SU-DHL-6 (cell line): ENCODE data around the gene CCM2.

Source experiments
- H2AFZ ChIP-seq: fragments of 200-600 bp; sonication (generic); 2 replicates; pipeline ENCODE4 v1.6.1; 2014; ENCODE audit warnings: low read depth, mild to moderate bottlenecking, moderate library complexity, mixed read lengths, antibody characterized with exemption, low read length; ENCODE audit not compliant: severe bottlenecking
- H3F3A ChIP-seq: fragments of 200-600 bp; shearing (Covaris generic); 2 replicates; pipeline ENCODE4 v1.6.0; 2016; ENCODE audit warnings: antibody characterized with exemption, mild to moderate bottlenecking; ENCODE audit not compliant: insufficient read depth
- H3K27ac ChIP-seq: fragments of 200-600 bp; sonication (generic); 2 replicates; pipeline ENCODE4 v1.5.1; 2016; ENCODE audit warnings: low read depth, mild to moderate bottlenecking, low read length, moderate library complexity, mixed read lengths
- H3K27me3 ChIP-seq: fragments of 200-600 bp; sonication (generic), shearing (Covaris generic); 2 replicates; pipeline ENCODE4 v1.6.0; 2014; ENCODE audit warnings: mild to moderate bottlenecking, low read length
- H3K36me3 ChIP-seq: fragments of 200-600 bp; sonication (generic); 2 replicates; pipeline ENCODE4 v1.6.1; 2014; ENCODE audit warnings: mild to moderate bottlenecking, low read length, mixed read lengths
- H3K4me2 ChIP-seq: fragments of 300-600, 200-600 bp; shearing (Covaris generic), sonication (generic); 2 replicates; pipeline ENCODE4 v1.6.0; 2014; ENCODE audit warnings: low read length, low read depth, mild to moderate bottlenecking; ENCODE audit not compliant: poor library complexity, severe bottlenecking
- H3K4me3 ChIP-seq: fragments of 200-600 bp; sonication (generic); 2 replicates; pipeline ENCODE4 v1.5.1; 2014; ENCODE audit warnings: antibody characterized with exemption, low read length, mild to moderate bottlenecking, mixed read lengths; ENCODE audit not compliant: insufficient read depth, poor library complexity, severe bottlenecking
- H3K79me2 ChIP-seq: fragments of 200-600 bp; sonication (generic); 2 replicates; pipeline ENCODE4 v1.6.1; 2014; ENCODE audit warnings: mild to moderate bottlenecking, low read length, moderate library complexity; ENCODE audit not compliant: insufficient read depth
- H3K9ac ChIP-seq: fragments of 200-600 bp; sonication (generic); 2 replicates; pipeline ENCODE4 v1.7.0; 2014; ENCODE audit warnings: mild to moderate bottlenecking, low read length
- H3K9me2 ChIP-seq: fragments of 200-600 bp; sonication (generic); replicated peaks from 2 replicates; pipeline ENCODE4 v1.6.1; 2014; ENCODE audit warnings: low read length; ENCODE audit not compliant: insufficient read depth
- H3K9me3 ChIP-seq: fragments of 200-600 bp; sonication (generic); 2 replicates; pipeline ENCODE4 v1.6.1; 2014; ENCODE audit warnings: low read length, mixed read lengths; ENCODE audit not compliant: insufficient read depth
- H4K20me1 ChIP-seq: fragments of 200-600 bp; sonication (generic); 2 replicates; pipeline ENCODE4 v1.6.1; 2014; ENCODE audit warnings: low read depth, mild to moderate bottlenecking, antibody characterized with exemption, low read length, moderate library complexity, mixed read lengths
- EZH2phosphoT487 ChIP-seq: fragments of 200-600 bp; sonication (generic), shearing (Covaris generic); conservative IDR thresholded peaks from 2 replicates; pipeline ENCODE4 v1.6.1; 2018; ENCODE audit warnings: mild to moderate bottlenecking, antibody characterized with exemption, low read length, moderate library complexity, mixed read lengths
- TF ChIP-seq, protein P1 (sequence below): fragments of 200-600 bp; sonication (generic); IDR thresholded peaks from one replicate; pipeline ENCODE4 v1.5.1; 2017; ENCODE audit warnings: antibody characterized with exemption, mild to moderate bottlenecking, low read length, moderate library complexity; ENCODE audit not compliant: insufficient read depth, poor library complexity, severe bottlenecking

Gene CCM2

GRCh38 chr7:45088821-45089340 is 88.9 kb downstream of the CCM2 start, which contains the start of gene NACAD:
Gene NACAD, minus strand, starts transcription at chr7:45088969. Its CDS starts 75 bp downstream, at chr7:45088894.
- H3F3A ChIP-seq: no peaks in the 10 kb centered on the region
- H3K27me3 ChIP-seq: no peaks in the 10 kb centered on the region
- no peak for TF ChIP-seq EZH2phosphoT487
- TF ChIP-seq, protein P1, sequence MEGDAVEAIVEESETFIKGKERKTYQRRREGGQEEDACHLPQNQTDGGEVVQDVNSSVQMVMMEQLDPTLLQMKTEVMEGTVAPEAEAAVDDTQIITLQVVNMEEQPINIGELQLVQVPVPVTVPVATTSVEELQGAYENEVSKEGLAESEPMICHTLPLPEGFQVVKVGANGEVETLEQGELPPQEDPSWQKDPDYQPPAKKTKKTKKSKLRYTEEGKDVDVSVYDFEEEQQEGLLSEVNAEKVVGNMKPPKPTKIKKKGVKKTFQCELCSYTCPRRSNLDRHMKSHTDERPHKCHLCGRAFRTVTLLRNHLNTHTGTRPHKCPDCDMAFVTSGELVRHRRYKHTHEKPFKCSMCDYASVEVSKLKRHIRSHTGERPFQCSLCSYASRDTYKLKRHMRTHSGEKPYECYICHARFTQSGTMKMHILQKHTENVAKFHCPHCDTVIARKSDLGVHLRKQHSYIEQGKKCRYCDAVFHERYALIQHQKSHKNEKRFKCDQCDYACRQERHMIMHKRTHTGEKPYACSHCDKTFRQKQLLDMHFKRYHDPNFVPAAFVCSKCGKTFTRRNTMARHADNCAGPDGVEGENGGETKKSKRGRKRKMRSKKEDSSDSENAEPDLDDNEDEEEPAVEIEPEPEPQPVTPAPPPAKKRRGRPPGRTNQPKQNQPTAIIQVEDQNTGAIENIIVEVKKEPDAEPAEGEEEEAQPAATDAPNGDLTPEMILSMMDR: no peak
- H3K9me2 ChIP-seq: no peaks in the 10 kb centered on the region
- H3K9me3 ChIP-seq: no peaks in the 10 kb centered on the region
- H3K36me3 ChIP-seq: no peaks in the 10 kb centered on the region
- H3K4me3 ChIP-seq: no peak within 1 kb of the TSS
- no peaks in the 10 kb centered on the region for H4K20me1 ChIP-seq
- no peaks in the 10 kb centered on the region for H3K79me2 ChIP-seq
- no peak within 1 kb of the TSS for H3K9ac ChIP-seq
- H2AFZ ChIP-seq: no peak within 1 kb of the TSS
- no peak within 1 kb of the TSS for H3K4me2 ChIP-seq
- no peak within 1 kb of the TSS for H3K27ac ChIP-seq

DNA sequence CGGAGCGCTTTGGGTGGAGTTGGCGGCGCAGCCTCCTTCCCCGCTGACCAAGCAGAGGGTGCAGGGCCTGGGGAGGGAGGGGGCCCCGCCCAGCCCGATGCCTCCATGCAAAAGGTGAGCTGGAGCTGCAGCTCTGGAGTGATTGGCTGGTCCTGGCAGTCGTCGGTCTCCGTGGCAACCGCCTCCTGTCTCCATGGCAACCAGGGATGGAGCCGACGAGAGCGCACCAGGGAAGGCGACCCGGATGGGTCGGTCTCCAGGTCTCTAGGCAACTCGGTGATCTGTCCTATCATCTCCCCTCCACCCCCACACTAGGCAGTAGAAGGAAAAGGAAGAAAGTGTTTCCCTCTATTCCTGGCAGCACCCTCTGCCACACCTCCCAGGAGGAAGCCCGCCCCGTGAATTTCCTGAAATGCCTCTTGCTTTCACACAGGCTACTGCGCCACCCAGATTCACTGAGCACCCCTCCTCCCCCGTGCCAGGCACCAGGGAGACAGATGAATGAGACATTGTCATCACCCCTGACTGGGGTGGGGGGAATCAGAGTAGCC is 89.4 kb downstream of the CCM2 start:
- no peaks in the 10 kb centered on the region for H3F3A ChIP-seq
- H4K20me1 ChIP-seq: no peaks in the 10 kb centered on the region
- H3K79me2 ChIP-seq: no peaks in the 10 kb centered on the region
- no peaks in the 10 kb centered on the region for H3K27me3 ChIP-seq
- no peak overlapping the region for H3K9ac ChIP-seq
- H3K36me3 ChIP-seq: no peaks in the 10 kb centered on the region
- no peak overlapping the region for H3K27ac ChIP-seq
- no peak overlapping the region for H3K4me2 ChIP-seq
- H3K9me3 ChIP-seq: no peaks in the 10 kb centered on the region
- H3K4me3 ChIP-seq: no peak overlapping the region
- no peak overlapping the region for H2AFZ ChIP-seq
- H3K9me2 ChIP-seq: no peaks in the 10 kb centered on the region
- TF ChIP-seq EZH2phosphoT487: no peak
- TF ChIP-seq, protein P1: no peak

DNA sequence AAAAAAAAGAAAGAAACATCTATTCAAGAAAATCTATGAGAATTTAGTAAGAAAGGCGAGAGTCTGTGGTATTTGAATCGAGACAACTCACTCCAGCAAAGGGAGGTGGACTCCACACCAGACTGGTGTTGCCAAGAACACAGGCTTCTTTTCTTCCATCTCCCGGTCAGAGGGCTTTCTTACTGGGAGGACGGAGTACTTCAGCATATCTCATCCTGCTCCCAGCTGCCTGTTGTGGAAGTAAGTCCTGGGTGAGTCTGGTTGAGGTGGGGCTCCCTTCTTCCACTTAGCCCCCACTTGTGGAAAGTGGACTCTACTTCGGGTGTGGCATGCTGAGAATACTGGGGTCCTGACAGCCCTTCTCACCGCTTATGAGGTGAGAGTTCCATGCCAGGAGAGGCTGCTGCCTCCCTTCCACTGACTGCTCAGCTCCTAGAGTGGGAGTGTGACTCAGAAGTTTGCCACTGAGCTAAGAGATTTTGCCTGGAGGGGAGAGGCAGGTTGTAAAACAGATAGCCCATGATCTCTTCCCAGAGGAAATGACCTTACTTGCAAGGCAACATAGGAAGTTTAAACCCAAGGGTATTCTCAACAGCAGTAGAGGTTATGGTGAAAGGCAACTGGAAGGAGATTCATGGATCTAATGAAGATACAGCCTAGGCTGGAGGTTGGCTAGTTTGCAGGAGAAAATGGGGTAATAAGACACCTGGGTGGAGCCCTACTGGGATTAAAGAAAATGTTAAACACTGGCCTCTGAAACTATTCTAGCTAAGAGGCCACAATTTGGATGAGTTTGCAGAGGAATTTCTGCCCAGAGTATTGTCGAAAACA is 92.3 kb downstream of the CCM2 start:
- Histone ChIP-seq H3K36me3 (no peaks in the 10 kb centered on the region), H3K4me2 (no peak overlapping the region), H3K4me3 (no peak overlapping the region), H3K9me3 (no peaks in the 10 kb centered on the region), H3K27ac (no peak overlapping the region), H3K9me2 (no peaks in the 10 kb centered on the region), H4K20me1 (no peaks in the 10 kb centered on the region), H3K79me2 (no peaks in the 10 kb centered on the region), H2AFZ (no peak overlapping the region), H3F3A (peaks cover 4% of the 10 kb centered on the region), H3K9ac (no peak overlapping the region), H3K27me3 (no peaks in the 10 kb centered on the region)
- TF ChIP-seq, protein P1: no peak
- TF ChIP-seq EZH2phosphoT487: no peak
